RWPE2 (cell line): ENCODE results near the gene IL18RAP.

Experiments
- ATAC-seq: fragments of 200-7000 bp; cut with Tn5 transposase; 3 replicates; pipeline ENCODE4 v1.9.1; 2021; ENCODE audit warnings: low read depth
- DNase-seq: peaks from one replicate; pipeline ENCODE4 v3.0.0-alpha.2; 2020; ENCODE audit warnings: low spot score
- H3K27ac ChIP-seq: fragments of 450-650 bp; 2 replicates; pipeline ENCODE4 v1.5.1; 2017; ENCODE audit warnings: mild to moderate bottlenecking; ENCODE audit not compliant: poor library complexity, severe bottlenecking
- H3K27me3 ChIP-seq: fragments of 250-450 bp; sonication (Bioruptor Pico); 2 replicates; pipeline ENCODE4 v1.5.1; 2021; ENCODE audit warnings: mild to moderate bottlenecking, moderate library complexity; ENCODE audit not compliant: insufficient read depth, poor library complexity, severe bottlenecking
- H3K36me3 ChIP-seq: fragments of 250-450 bp; sonication (Bioruptor Pico); 2 replicates; pipeline ENCODE4 v1.5.1; 2020; ENCODE audit warnings: low read depth, mild to moderate bottlenecking, moderate library complexity
- H3K4me1 ChIP-seq: fragments of 250-450 bp; sonication (Bioruptor Pico); 2 replicates; pipeline ENCODE4 v1.5.1; 2021; ENCODE audit warnings: mild to moderate bottlenecking, moderate library complexity; ENCODE audit not compliant: insufficient read depth, poor library complexity, severe bottlenecking
- H3K4me3 ChIP-seq: fragments of 250-450 bp; sonication (Bioruptor Pico); 2 replicates; pipeline ENCODE4 v1.5.1; 2021; ENCODE audit warnings: mild to moderate bottlenecking, moderate library complexity; ENCODE audit not compliant: severe bottlenecking
- H3K9me3 ChIP-seq: fragments of 250-450 bp; sonication (Bioruptor Pico); 2 replicates; pipeline ENCODE4 v1.5.1; 2021; ENCODE audit warnings: mild to moderate bottlenecking, moderate library complexity; ENCODE audit not compliant: severe bottlenecking
- CTCF ChIP-seq: fragments of 450-650 bp; IDR thresholded peaks from one replicate; pipeline ENCODE4 v1.5.1; 2017; ENCODE audit warnings: mild to moderate bottlenecking, moderate library complexity; ENCODE audit not compliant: poor library complexity, severe bottlenecking

The IL18RAP gene

GRCh38 chr2:102461188-102461587 is 38.2 kb downstream of the IL18RAP start:
- Histone ChIP-seq H3K4me1 (no peaks in the 10 kb centered on the region), H3K9me3 (no peaks in the 10 kb centered on the region), H3K27ac (no peak overlapping the region), H3K27me3 (no peaks in the 10 kb centered on the region), H3K36me3 (no peaks in the 10 kb centered on the region), H3K4me3 (no peak overlapping the region)
- no peak for TF ChIP-seq CTCF
- ATAC-seq (no peak), DNase-seq (no peak)

GRCh38 chr2:102463160-102463559 is 40.2 kb downstream of the IL18RAP start:
- no peak for TF ChIP-seq CTCF
- Histone ChIP-seq H3K4me1 (no peaks in the 10 kb centered on the region), H3K27ac (no peak overlapping the region), H3K27me3 (no peaks in the 10 kb centered on the region), H3K9me3 (no peaks in the 10 kb centered on the region), H3K36me3 (no peaks in the 10 kb centered on the region), H3K4me3 (no peak overlapping the region)
- no peak for ATAC-seq
- DNase-seq, result no peak

- ATAC-seq, result no peak
- H3K27me3 ChIP-seq, result peaks cover 5% of the 10 kb centered on the region
- no peaks in the 10 kb centered on the region for H3K36me3 ChIP-seq
- H3K4me1 ChIP-seq, result no peaks in the 10 kb centered on the region
- H3K9me3 ChIP-seq, result no peaks in the 10 kb centered on the region
- no peak for TF ChIP-seq CTCF
- no peak overlapping the region for H3K27ac ChIP-seq
- H3K4me3 ChIP-seq, result no peak overlapping the region
- no peak for DNase-seq
Measured at GRCh38 chr2:102470168-102470567, 47.2 kb downstream of the IL18RAP start.

- no peaks in the 10 kb centered on the region for H3K4me1 ChIP-seq
- no peaks in the 10 kb centered on the region for H3K9me3 ChIP-seq
- DNase-seq (no peak), ATAC-seq (peak; percentile 48; the same call in 2 of the 3 replicates)
- no peak within 1 kb of the TSS for H3K4me3 ChIP-seq
- no peaks in the 10 kb centered on the region for H3K36me3 ChIP-seq
- H3K27me3 ChIP-seq, result peaks cover 5% of the 10 kb centered on the region
- no peak within 1 kb of the TSS for H3K27ac ChIP-seq
- TF ChIP-seq CTCF, result peak; percentile 89
Measured at GRCh38 chr2:102473020-102473419, 50.1 kb downstream of the IL18RAP start, which contains the start of gene SLC9A4. Gene SLC9A4 (plus strand): TSS chr2:102473226. CDS start chr2:102473760, 534 bp downstream.

- H3K4me1 ChIP-seq, result no peaks in the 10 kb centered on the region
- no peaks in the 10 kb centered on the region for H3K9me3 ChIP-seq
- peaks cover 5% of the 10 kb centered on the region for H3K27me3 ChIP-seq
- ATAC-seq, result no peak
- H3K36me3 ChIP-seq, result no peaks in the 10 kb centered on the region
- no peak overlapping the region for H3K4me3 ChIP-seq
- TF ChIP-seq CTCF, result no peak
- no peak for DNase-seq
- H3K27ac ChIP-seq, result no peak overlapping the region
Measured at GRCh38 chr2:102473631-102474030, 50.7 kb downstream of the IL18RAP start.
